Gastroesophageal sphincter (tissue), 4 donors: Measurements from ENCODE around the gene AACS. TPM values are rescaled to one million over a fixed set of nuclear protein-coding genes. Genes with fewer than 3 reads are reported as not detected.
"Not testable (repeated sequence)": the region's sequence is repeated elsewhere in the genome, so short reads cannot be mapped to it uniquely, and the experiment has no call there.

ENCODE experiments used
- ATAC-seq: fragments of 150-250 bp; one replicate; pipeline ENCODE4 v1.9.1; 2016; ENCODE audit warnings: mild to moderate bottlenecking, moderate library complexity
- H3K27ac ChIP-seq, 4 donors: fragments of 200-600 bp; sonication (generic) in 3 of 4; 1 replicate in 3 of 4; 2 replicates in 1 of 4; pipeline ENCODE4 v1.5.1; 2016 to 2019
- H3K27me3 ChIP-seq: fragments of 200-600 bp; sonication (generic); one replicate; pipeline ENCODE4 v1.5.1; 2019
- H3K36me3 ChIP-seq, 2 donors: fragments of 200-600 bp; sonication (generic); one replicate each; pipeline ENCODE4 v1.5.1; 2019; ENCODE audit warnings: control low read depth in 1 of 2
- H3K4me1 ChIP-seq, 3 donors: fragments of 200-600 bp; sonication (generic); 1 replicate in 2 of 3; 2 replicates in 1 of 3; pipeline ENCODE4 v1.5.1; 2016 to 2019; ENCODE audit warnings: control low read depth in 2 of 3
- H3K4me3 ChIP-seq, 2 donors: fragments of 200-600 bp; sonication (generic); one replicate each; pipeline ENCODE4 v1.5.1; 2019; ENCODE audit warnings: mild to moderate bottlenecking in 1 of 2, moderate library complexity in 1 of 2
- H3K9me3 ChIP-seq, 3 donors: fragments of 200-600 bp; sonication (generic); one replicate each; pipeline ENCODE4 v1.5.1; 2017 to 2019; ENCODE audit warnings: control low read depth in 2 of 3
- EP300 ChIP-seq: sonication (generic); formaldehyde crosslinking; IDR thresholded peaks from one replicate; pipeline ENCODE4 v1.6.1; 2017; ENCODE audit warnings: antibody characterized with exemption, mild to moderate bottlenecking
- POLR2A ChIP-seq, 2 donors: fragments of 450-650 bp; IDR thresholded peaks; one replicate each; pipeline ENCODE4 v1.6.1; 2017; ENCODE audit warnings: antibody characterized with exemption in 2 of 2, mild to moderate bottlenecking in 2 of 2, moderate library complexity in 1 of 2
- POLR2AphosphoS5 ChIP-seq: sonication (generic); formaldehyde crosslinking; IDR thresholded peaks from one replicate; pipeline ENCODE4 v1.6.1; 2017; ENCODE audit warnings: antibody characterized with exemption
- WGBS, 2 donors: methylation state at CpG; one replicate each; pipeline ENCODE4 v1.1.5; 2018; ENCODE audit warnings: low coverage in 1 of 2; 5-methylcytosine and 5-hydroxymethylcytosine counted together
- total RNA-seq, 4 donors: library from RNA; depleted of rRNA; stranded (reverse); fragments of >200 nt; gene quantifications; one replicate each; pipeline ENCODE4 v1.1.0, GENCODE V29; 2016
- TF ChIP-seq, protein P1 (sequence below), 4 experiments: fragments of 200-600 bp in 2 of 4; fragments of 450-650 bp in 2 of 4; sonication (generic) in 1 of 4; IDR thresholded peaks; one replicate each; pipeline ENCODE4 v1.5.1; 2017 to 2019; ENCODE audit warnings: antibody characterized with exemption in 4 of 4, mild to moderate bottlenecking in 2 of 4, moderate library complexity in 2 of 4

The AACS gene
- total RNA-seq, 4 donors from 2014 or later = 10.3 to 14.6 (median 11.8) TPM

- H3K9me3 ChIP-seq = no peaks in the 10 kb centered on the region
- H3K4me3 ChIP-seq = no peak overlapping the region
- TF ChIP-seq EP300 = no peak
- TF ChIP-seq POLR2AphosphoS5 = no peak
- TF ChIP-seq POLR2A (IDR thresholded peaks at IDR 0.05) = no peak
- TF ChIP-seq, protein P1, sequence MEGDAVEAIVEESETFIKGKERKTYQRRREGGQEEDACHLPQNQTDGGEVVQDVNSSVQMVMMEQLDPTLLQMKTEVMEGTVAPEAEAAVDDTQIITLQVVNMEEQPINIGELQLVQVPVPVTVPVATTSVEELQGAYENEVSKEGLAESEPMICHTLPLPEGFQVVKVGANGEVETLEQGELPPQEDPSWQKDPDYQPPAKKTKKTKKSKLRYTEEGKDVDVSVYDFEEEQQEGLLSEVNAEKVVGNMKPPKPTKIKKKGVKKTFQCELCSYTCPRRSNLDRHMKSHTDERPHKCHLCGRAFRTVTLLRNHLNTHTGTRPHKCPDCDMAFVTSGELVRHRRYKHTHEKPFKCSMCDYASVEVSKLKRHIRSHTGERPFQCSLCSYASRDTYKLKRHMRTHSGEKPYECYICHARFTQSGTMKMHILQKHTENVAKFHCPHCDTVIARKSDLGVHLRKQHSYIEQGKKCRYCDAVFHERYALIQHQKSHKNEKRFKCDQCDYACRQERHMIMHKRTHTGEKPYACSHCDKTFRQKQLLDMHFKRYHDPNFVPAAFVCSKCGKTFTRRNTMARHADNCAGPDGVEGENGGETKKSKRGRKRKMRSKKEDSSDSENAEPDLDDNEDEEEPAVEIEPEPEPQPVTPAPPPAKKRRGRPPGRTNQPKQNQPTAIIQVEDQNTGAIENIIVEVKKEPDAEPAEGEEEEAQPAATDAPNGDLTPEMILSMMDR (IDR thresholded peaks at IDR 0.05) = no peak
- H3K36me3 ChIP-seq = peaks cover 0 to 95% of the 10 kb centered on the region in 2 donors
- no peak overlapping the region for H3K27ac ChIP-seq
- no peaks in the 10 kb centered on the region for H3K27me3 ChIP-seq
- no peaks in the 10 kb centered on the region for H3K4me1 ChIP-seq
- WGBS, 2 donors = 48 to 88% methylated on average over 2 to 8 of the region's 14 CpGs
- no peak for ATAC-seq
These were observed 45.6 kb downstream of the AACS start for GRCh38 chr12:125110641-125111360.

DNA sequence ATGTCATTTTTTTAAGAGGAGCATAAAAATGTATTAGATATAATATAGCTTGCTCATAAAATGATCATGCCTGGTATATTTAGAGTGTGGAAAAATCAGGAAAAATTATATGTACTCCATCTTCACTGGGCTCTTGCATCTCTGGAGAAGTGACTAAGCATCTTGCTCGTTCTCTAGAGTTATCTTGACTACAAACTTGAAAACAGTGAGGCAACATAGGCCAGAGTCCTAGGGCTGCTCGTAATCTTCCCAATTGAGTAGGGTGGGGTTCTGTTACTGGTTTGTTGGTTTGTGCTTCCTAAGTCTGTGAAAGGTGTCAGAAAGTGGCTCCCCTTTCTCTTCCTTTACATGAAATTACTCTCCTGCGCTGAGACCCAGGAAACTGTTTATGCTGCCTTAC is 46.2 kb downstream of the AACS start:
- WGBS, 2 donors = 85 to 92% methylated on average over 2 to 3 of the region's 3 CpGs
- TF ChIP-seq POLR2AphosphoS5 = no peak
- TF ChIP-seq EP300 = no peak
- no peak for TF ChIP-seq POLR2A (IDR thresholded peaks at IDR 0.05)
- TF ChIP-seq, protein P1 (IDR thresholded peaks at IDR 0.05) = no peak
- no peaks in the 10 kb centered on the region for H3K27me3 ChIP-seq

DNA sequence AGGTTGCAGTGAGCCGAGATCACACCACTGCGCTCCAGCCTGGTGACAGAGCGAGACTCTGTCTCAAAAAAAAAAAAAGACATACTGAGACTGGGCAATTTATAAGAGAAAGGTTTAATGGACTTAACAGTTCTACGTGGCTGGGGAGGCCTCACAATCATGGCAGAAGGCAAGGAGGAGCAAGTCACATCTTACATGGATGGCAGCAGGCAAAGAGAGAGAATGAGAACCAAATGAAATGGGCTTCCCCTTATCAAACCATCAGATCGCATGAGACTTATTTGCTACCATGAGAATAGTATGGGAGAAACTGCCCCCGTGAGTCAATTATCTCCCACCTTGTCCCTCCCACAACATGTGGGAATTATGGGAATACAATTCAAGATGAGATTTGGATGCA is 47.4 kb downstream of the AACS start:
- H3K4me3 ChIP-seq, H3K9me3 ChIP-seq, H3K27me3 ChIP-seq, H3K27ac ChIP-seq, ATAC-seq, H3K4me1 ChIP-seq: not testable (repeated sequence)
- 80 to 81% methylated on average over 1 to 3 of the region's 6 CpGs for WGBS, 2 donors
- H3K36me3 ChIP-seq = peaks cover 0 to 95% of the 10 kb centered on the region in 2 donors

More for the DNA sequence above, 46.2 kb downstream of the AACS start:
- Histone ChIP-seq H3K27ac (no peak overlapping the region), H3K4me1 (no peaks in the 10 kb centered on the region), H3K9me3 (no peaks in the 10 kb centered on the region), H3K4me3 (no peak overlapping the region), H3K36me3 (peaks cover 0 to 95% of the 10 kb centered on the region in 2 donors)
- no peak for ATAC-seq

DNA sequence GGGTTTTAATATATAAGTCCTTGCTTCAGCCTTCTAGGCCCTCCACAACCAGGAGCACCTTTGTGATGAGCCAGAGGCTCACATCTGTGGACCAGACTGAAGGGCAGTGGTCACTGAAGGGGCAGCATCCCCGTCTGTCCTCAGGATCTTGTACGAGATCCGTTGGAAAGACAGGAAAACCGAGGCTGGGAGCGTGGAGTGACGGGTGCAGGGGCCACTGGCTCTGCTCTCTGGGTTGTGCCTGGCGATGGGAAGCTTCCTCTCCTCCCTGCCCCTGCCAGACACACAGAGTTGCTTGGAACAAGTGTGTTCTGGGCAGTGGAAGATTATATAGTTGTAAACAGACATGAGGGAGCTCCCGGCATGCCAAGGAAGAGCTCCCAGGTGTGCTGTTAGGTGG is 48.0 kb downstream of the AACS start:
- no peaks in the 10 kb centered on the region for H3K27me3 ChIP-seq
- H3K27ac ChIP-seq = no peak overlapping the region
- ATAC-seq = no peak
- TF ChIP-seq POLR2AphosphoS5 = no peak
- no peak for TF ChIP-seq POLR2A (IDR thresholded peaks at IDR 0.05)
- TF ChIP-seq EP300 = no peak
- TF ChIP-seq, protein P1 (IDR thresholded peaks at IDR 0.05) = no peak
- H3K4me3 ChIP-seq = no peak overlapping the region
- WGBS, 2 donors = 100% methylated on average over 1 of the region's 8 CpGs
- H3K4me1 ChIP-seq = no peaks in the 10 kb centered on the region
- peaks cover 0 to 95% of the 10 kb centered on the region in 2 donors for H3K36me3 ChIP-seq
- H3K9me3 ChIP-seq = no peaks in the 10 kb centered on the region

- TF ChIP-seq POLR2AphosphoS5 = no peak
These were observed 48.6 kb downstream of the AACS start for GRCh38 chr12:125113789-125114188.

More at GRCh38 chr12:125113789-125114188, 48.6 kb downstream of the AACS start:
- no peak for ATAC-seq
- Histone ChIP-seq H3K27me3 (no peaks in the 10 kb centered on the region), H3K4me3 (no peak overlapping the region), H3K4me1 (no peaks in the 10 kb centered on the region), H3K36me3 (peaks cover 0 to 95% of the 10 kb centered on the region in 2 donors), H3K27ac (no peak overlapping the region), H3K9me3 (no peaks in the 10 kb centered on the region)
- WGBS, 2 donors = 83 to 90% methylated on average over 3 to 5 of the region's 9 CpGs
